T-helper 2 cell treated with Interferon-gamma antibody and Interleukin-4, amounts not matched to agents 5 μg/mL and 100 μg/mL, for 36 hours (primary cell): Measurements from ENCODE around the gene BAK1.

Experiments
- DNase-seq: peaks from one replicate; pipeline ENCODE4 v3.0.0; 2021; ENCODE audit warnings: low spot score
- H3K27ac Mint-ChIP-seq: one replicate; pipeline ENCODE4 v1.8.0; 2021; ENCODE audit warnings: mild to moderate bottlenecking, mixed read lengths
- H3K27me3 Mint-ChIP-seq: one replicate; pipeline ENCODE4 v1.8.0; 2021; ENCODE audit warnings: low read depth, mixed read lengths
- H3K36me3 Mint-ChIP-seq: one replicate; pipeline ENCODE4 v1.8.0; 2021; ENCODE audit warnings: low read depth, mixed read lengths
- H3K4me1 Mint-ChIP-seq: one replicate; pipeline ENCODE4 v1.8.0; 2021; ENCODE audit warnings: low read depth, mixed read lengths
- H3K4me3 Mint-ChIP-seq: one replicate; pipeline ENCODE4 v1.8.0; 2022; ENCODE audit warnings: mild to moderate bottlenecking, moderate library complexity, mixed read lengths
- H3K9me3 Mint-ChIP-seq: one replicate; pipeline ENCODE4 v1.8.0; 2021; ENCODE audit warnings: mixed read lengths

BAK1 gene

DNA sequence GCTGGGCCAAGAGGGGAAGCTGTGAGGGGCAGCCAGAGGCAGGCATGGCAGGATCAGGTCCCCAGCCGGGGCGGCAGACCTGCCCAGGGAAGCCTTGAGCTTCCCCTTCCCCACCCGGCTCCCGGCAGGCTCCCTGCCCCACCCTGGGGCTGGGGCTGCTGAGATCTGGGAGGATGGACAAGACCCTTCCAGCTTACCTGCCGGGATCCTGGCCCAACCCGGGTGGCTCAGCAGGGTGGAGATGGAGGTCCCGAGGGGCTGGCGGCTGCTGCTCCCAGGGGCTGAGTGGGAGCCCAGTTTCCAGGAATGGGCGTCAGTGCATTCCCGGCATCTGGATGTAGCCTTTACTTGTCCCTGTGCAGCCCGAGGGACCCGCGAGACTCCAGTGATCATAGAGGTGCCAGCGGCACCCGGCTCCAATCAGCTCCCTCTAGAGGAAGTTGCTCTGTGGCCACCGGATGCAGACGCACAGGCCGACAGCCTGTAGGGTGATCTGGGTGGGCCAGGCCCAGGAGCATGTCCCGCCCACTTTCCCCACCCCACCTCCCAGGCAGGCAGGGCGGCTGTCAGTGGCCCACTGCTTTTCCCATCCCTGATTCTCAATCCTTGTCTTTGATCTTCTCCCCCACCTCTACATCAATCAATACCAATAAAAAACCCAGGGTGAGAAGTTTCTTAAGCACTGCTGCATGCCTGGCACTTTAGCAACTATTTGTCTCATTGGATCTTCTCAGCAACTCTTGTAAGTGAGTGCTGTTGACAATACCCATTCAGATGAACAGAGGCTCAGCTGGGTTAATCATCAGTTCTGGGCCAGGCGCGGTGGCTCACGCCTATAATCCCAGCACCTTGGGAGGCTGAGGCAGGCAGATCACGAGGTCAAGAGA is at the start of gene BAK1:
Gene BAK1 (minus strand): TSS at position 449 of the 887 bp plus-strand sequence. CDS start 2,672 bp downstream, outside the sequence.
- peak; percentile 82 for DNase-seq
- peak within 1 kb of the TSS; percentile 95 for H3K27ac Mint-ChIP-seq
- H3K4me3 Mint-ChIP-seq = peak within 1 kb of the TSS; percentile 97
- H3K9me3 Mint-ChIP-seq = no peaks in the 10 kb centered on the region
- no peaks in the 10 kb centered on the region for H3K27me3 Mint-ChIP-seq
- H3K36me3 Mint-ChIP-seq = peaks cover 36% of the 10 kb centered on the region
- peaks cover 21% of the 10 kb centered on the region for H3K4me1 Mint-ChIP-seq

DNA sequence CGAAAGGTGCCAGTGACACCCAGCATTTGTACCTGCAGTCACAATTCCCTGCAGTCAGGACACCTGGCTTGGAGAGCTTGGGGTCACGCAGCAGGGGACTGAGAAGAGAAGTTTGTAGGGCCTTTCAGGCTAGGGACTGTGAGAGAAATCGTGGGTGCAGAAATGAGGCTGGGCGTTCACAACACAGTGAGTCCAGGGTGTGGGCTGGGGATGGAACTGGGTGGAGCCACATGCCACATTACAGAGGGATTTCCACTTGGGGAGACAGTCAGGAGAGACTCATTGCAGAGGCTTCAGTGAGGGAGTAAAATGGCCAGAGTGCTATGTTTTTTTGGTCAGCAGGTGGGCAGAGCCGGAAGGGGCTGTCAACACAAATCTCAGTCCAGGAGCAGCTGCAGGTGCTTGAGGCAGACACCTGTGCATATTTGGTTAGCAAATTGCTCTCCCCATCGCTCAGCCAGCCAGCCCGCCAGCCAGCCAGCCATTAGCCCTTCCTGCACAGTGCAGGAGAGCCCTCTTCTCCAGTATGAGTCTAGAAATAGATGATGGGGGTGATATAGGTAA is 48.4 kb upstream of the BAK1 start:
- peaks cover 45% of the 10 kb centered on the region for H3K4me1 Mint-ChIP-seq

GRCh38 chr6:33627876-33628275 is 47.8 kb upstream of the BAK1 start:
- H3K27me3 Mint-ChIP-seq = no peaks in the 10 kb centered on the region
- no peak overlapping the region for H3K4me3 Mint-ChIP-seq
- peaks cover 28% of the 10 kb centered on the region for H3K36me3 Mint-ChIP-seq
- peaks cover 46% of the 10 kb centered on the region for H3K4me1 Mint-ChIP-seq
- DNase-seq = no peak
- no peaks in the 10 kb centered on the region for H3K9me3 Mint-ChIP-seq
- H3K27ac Mint-ChIP-seq = no peak overlapping the region

More for the DNA sequence above, 48.4 kb upstream of the BAK1 start:
- Mint-ChIP-seq H3K9me3 (no peaks in the 10 kb centered on the region), H3K27ac (peak overlapping the region; percentile 9), H3K27me3 (no peaks in the 10 kb centered on the region), H3K36me3 (peaks cover 24% of the 10 kb centered on the region), H3K4me3 (no peak overlapping the region)
- DNase-seq = no peak

DNA sequence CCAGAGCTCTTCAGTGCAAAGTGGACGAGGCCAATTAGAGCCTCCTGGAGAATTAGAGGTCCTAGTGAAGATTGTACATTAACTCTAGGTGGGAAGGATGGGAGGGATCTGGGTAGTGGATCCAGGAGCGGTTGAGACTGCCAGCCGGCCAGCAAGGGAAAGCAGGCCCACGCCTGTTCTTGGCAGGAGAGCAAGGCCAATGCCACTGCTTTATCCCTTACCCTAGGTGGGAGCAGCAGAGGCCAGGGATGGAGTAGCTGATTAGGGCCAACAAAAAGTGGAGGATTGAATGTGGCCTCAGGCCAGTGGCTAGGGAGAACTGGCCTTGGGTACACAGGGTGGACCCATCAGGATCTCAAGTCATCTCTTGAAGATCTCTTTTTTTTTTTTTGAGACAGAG is 44.8 kb upstream of the BAK1 start:
- DNase-seq = no peak
- Mint-ChIP-seq H3K36me3 (peaks cover 18% of the 10 kb centered on the region), H3K27ac (no peak overlapping the region), H3K4me1 (peaks cover 45% of the 10 kb centered on the region), H3K4me3 (no peak overlapping the region), H3K9me3 (no peaks in the 10 kb centered on the region), H3K27me3 (no peaks in the 10 kb centered on the region)

DNA sequence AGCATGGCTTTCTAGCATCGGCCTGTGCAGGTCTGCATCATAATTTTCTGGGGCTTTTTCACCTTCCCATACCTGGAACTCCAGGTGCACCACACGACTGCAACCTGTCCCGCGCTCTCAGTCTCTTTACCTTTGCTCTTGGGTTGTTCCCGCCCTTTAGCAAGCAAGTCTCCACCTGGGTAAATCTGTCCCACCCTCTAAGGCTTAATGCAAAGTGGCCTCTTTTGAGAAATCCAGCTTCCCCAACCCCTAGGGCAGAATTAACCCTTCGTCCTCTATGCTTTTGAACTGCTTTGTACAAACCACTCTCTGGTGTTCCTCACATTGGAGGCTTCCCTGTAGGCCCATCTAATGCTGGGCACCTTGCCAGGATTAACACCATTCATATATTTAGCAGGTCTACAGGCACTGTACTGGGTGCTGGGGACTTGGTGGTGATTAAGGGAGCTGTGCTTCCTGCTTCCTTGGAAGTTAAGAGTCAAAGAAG is 43.9 kb upstream of the BAK1 start:
- H3K27ac Mint-ChIP-seq = peak overlapping the region; percentile 63
- H3K27me3 Mint-ChIP-seq = no peaks in the 10 kb centered on the region
- no peaks in the 10 kb centered on the region for H3K9me3 Mint-ChIP-seq
- DNase-seq = no peak
- peaks cover 52% of the 10 kb centered on the region for H3K4me1 Mint-ChIP-seq
- peaks cover 18% of the 10 kb centered on the region for H3K36me3 Mint-ChIP-seq
- H3K4me3 Mint-ChIP-seq = peak overlapping the region; percentile 89

DNA sequence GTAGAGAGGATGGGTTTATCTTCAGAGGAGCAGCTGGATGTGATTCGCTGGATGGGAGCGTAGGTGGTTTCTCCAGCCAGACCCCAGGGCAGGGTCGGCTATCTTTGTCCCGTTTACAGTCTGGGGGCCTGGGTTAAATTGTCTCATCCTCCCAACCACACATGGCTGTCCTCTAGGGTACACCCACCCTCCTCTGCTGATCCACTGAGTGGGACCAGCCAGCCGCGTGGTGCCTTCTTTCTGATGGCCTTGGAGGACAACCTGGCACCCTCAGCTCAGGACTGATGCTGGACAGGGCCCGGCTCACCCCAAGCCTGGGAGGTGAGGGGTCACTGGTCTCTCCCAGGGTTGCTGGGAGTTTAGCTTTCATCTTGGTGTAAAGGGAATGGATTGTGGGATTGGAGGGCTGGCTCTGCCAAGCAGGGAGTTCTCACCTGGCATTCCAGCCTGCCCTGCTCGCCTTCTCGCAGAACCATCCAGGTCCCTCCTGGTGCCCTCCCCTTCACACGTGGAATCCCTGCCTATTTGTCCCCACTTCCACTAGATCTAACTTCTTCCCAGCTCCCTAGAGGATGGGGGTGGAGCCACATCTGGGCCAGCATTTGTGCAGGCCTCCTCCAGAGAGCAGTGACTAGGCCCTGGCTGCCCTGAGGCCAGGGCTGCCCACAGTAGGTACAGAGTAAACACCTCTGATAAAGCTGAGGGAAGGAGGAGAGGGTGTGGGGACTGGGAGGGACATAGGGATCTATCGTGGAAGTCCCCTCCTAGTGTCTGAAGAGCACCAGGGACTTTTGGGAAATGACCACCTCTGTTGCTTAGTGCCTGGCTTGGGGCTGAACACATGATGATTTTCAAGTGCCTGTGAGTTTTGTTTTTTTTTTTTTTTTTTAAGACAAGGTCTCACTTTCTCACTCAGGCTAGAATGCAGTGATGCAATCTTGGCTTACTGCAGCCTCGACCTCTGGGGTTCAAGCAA is 42.7 kb upstream of the BAK1 start:
- peaks cover 18% of the 10 kb centered on the region for H3K36me3 Mint-ChIP-seq
- no peaks in the 10 kb centered on the region for H3K27me3 Mint-ChIP-seq
- H3K27ac Mint-ChIP-seq = peak overlapping the region; percentile 82
- H3K9me3 Mint-ChIP-seq = no peaks in the 10 kb centered on the region
- DNase-seq = no peak
- peak overlapping the region; percentile 89 for H3K4me3 Mint-ChIP-seq
- peaks cover 47% of the 10 kb centered on the region for H3K4me1 Mint-ChIP-seq

- H3K27me3 Mint-ChIP-seq = no peaks in the 10 kb centered on the region
- peak; percentile 46 for DNase-seq
- peak overlapping the region; percentile 89 for H3K4me3 Mint-ChIP-seq
- H3K36me3 Mint-ChIP-seq = peaks cover 18% of the 10 kb centered on the region
- peaks cover 49% of the 10 kb centered on the region for H3K4me1 Mint-ChIP-seq
- H3K27ac Mint-ChIP-seq = peak overlapping the region; percentile 82
- H3K9me3 Mint-ChIP-seq = no peaks in the 10 kb centered on the region
Measured at GRCh38 chr6:33621711-33622388, 41.8 kb upstream of the BAK1 start.

- Mint-ChIP-seq H3K36me3 (peaks cover 18% of the 10 kb centered on the region), H3K4me1 (peaks cover 48% of the 10 kb centered on the region), H3K9me3 (no peaks in the 10 kb centered on the region), H3K4me3 (peak within 1 kb of the TSS; percentile 97), H3K27ac (peak within 1 kb of the TSS; percentile 94), H3K27me3 (no peaks in the 10 kb centered on the region)
- peak; percentile 69 for DNase-seq
Measured at GRCh38 chr6:33620856-33621710, 41.0 kb upstream of the BAK1 start, which contains the start of gene ITPR3. Gene ITPR3, plus strand, starts transcription at chr6:33621322. Its CDS starts 281 bp downstream, at chr6:33621603.

- H3K9me3 Mint-ChIP-seq = no peaks in the 10 kb centered on the region
- H3K27me3 Mint-ChIP-seq = no peaks in the 10 kb centered on the region
- H3K36me3 Mint-ChIP-seq = peaks cover 18% of the 10 kb centered on the region
- peak overlapping the region; percentile 97 for H3K4me3 Mint-ChIP-seq
- H3K27ac Mint-ChIP-seq = peak overlapping the region; percentile 94
- H3K4me1 Mint-ChIP-seq = peaks cover 48% of the 10 kb centered on the region
- peak; percentile 19 for DNase-seq
Measured at GRCh38 chr6:33620158-33620855, 40.2 kb upstream of the BAK1 start.

DNA sequence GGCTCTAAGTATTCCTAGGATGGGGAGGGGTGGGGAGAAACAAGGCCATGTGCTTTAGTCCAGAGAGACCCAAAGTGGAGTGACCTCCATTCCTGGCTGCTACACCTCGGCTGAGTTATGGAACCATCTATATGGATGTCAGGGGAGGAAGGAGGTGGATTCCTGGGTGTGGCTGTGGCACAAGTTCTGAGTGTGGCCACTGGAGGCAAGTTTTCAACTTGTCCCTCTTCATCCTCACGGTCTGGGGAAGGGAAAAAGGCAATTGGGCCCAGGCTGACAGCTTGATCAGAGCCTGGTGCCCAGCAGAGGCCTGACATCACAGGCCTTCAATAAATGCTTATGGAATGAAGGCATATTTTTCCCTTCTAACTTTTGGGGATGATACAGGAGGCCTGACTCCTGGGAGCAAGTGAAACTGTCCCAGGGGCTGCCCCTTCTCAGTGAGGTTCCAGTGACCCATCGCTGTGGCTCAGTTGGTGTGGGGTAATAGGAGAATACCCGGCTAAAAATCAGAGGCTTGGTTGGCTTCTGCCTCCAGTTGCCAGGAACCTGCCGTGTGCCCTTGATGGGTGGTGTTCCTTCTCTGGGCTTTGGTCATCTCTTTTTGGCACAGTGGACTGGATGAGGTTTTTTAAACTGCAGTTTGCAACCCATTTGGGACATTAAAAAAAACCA is 39.2 kb upstream of the BAK1 start:
- Mint-ChIP-seq H3K4me1 (peaks cover 43% of the 10 kb centered on the region), H3K9me3 (no peaks in the 10 kb centered on the region), H3K27me3 (no peaks in the 10 kb centered on the region), H3K4me3 (peak overlapping the region; percentile 97), H3K36me3 (peaks cover 12% of the 10 kb centered on the region), H3K27ac (peak overlapping the region; percentile 94)
- no peak for DNase-seq

DNA sequence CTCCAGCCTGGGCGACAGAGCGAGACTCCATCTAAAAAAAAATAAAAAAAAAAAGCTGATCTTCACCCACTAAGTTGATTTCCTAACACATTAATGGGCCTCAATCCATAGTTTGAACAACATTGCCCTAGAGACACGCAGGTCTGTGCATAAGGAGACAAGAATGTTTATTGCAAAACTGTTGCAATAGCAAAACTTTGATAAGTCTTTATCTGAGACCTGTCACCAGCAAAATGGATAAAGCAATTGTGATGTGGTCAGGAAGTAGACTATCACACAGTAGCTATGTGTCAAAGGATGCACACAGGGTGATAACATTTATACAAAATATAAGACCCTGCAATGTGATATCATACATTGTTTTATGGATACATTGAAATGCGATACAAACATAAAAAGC is 36.8 kb upstream of the BAK1 start:
- H3K27me3 Mint-ChIP-seq = no peaks in the 10 kb centered on the region
- no peaks in the 10 kb centered on the region for H3K9me3 Mint-ChIP-seq
- no peaks in the 10 kb centered on the region for H3K36me3 Mint-ChIP-seq
- no peak overlapping the region for H3K27ac Mint-ChIP-seq
- no peak overlapping the region for H3K4me3 Mint-ChIP-seq
- no peak for DNase-seq
- peaks cover 23% of the 10 kb centered on the region for H3K4me1 Mint-ChIP-seq
